HepG2 (cell line): ENCODE measurements around the gene SLC11A1. TPM values are rescaled to one million over a fixed set of nuclear protein-coding genes. Genes with fewer than 3 reads are reported as not detected.

ENCODE experiments used
- FOXM1 ChIP-seq: sonication (generic); formaldehyde crosslinking; IDR thresholded peaks from 2 replicates; pipeline ENCODE4 v1.5.0; 2020; ENCODE audit warnings: missing genetic modification reagents
- HNF1B ChIP-seq: sonication (generic); formaldehyde crosslinking; IDR thresholded peaks from 2 replicates; pipeline ENCODE4 v1.5.1; 2020; ENCODE audit warnings: mild to moderate bottlenecking, moderate library complexity, missing genetic modification reagents
- JUN ChIP-seq: sonication (generic); formaldehyde crosslinking; IDR thresholded peaks from 2 replicates; pipeline ENCODE4 v1.4.0; 2020; ENCODE audit warnings: mild to moderate bottlenecking, missing genetic modification reagents
- POGZ ChIP-seq: sonication (generic); formaldehyde crosslinking; IDR thresholded peaks from 2 replicates; pipeline ENCODE4 v1.4.0; 2020; ENCODE audit warnings: mild to moderate bottlenecking, missing genetic modification reagents
- RAD51 ChIP-seq: fragments of 450-650 bp; IDR thresholded peaks from 2 replicates; pipeline ENCODE4 v1.6.1; 2016; ENCODE audit warnings: borderline replicate concordance
- SATB2 ChIP-seq: sonication (generic); formaldehyde crosslinking; IDR thresholded peaks from 2 replicates; pipeline ENCODE4 v1.5.0; 2020; ENCODE audit warnings: missing genetic modification reagents
- SNAPC4 ChIP-seq: sonication (generic); formaldehyde crosslinking; IDR thresholded peaks from 2 replicates; pipeline ENCODE4 v1.4.0; 2020; ENCODE audit warnings: mild to moderate bottlenecking, missing genetic modification reagents
- ZBTB4 ChIP-seq: sonication (generic); formaldehyde crosslinking; IDR thresholded peaks from 2 replicates; pipeline ENCODE4 v1.4.0; 2020; ENCODE audit warnings: missing genetic modification reagents, mild to moderate bottlenecking, borderline replicate concordance
- ZNF484 ChIP-seq: sonication (generic); formaldehyde crosslinking; IDR thresholded peaks from 2 replicates; pipeline ENCODE4 v1.5.1; 2020; ENCODE audit warnings: mild to moderate bottlenecking, low read depth, missing genetic modification reagents, borderline replicate concordance
- ZNF543 ChIP-seq: sonication (generic); formaldehyde crosslinking; IDR thresholded peaks from 2 replicates; pipeline ENCODE4 v1.4.0; 2020; ENCODE audit warnings: mild to moderate bottlenecking, missing genetic modification reagents
- ZNF550 ChIP-seq: sonication (generic); formaldehyde crosslinking; IDR thresholded peaks from 2 replicates; pipeline ENCODE4 v1.4.0; 2020; ENCODE audit warnings: mild to moderate bottlenecking, missing genetic modification reagents, borderline replicate concordance
- ZNF570 ChIP-seq: sonication (generic); formaldehyde crosslinking; IDR thresholded peaks from 2 replicates; pipeline ENCODE4 v1.4.0; 2020; ENCODE audit warnings: mild to moderate bottlenecking, missing genetic modification reagents, borderline replicate concordance
- ZNF577 ChIP-seq: sonication (generic); formaldehyde crosslinking; IDR thresholded peaks from 2 replicates; pipeline ENCODE4 v1.4.0; 2020; ENCODE audit warnings: mild to moderate bottlenecking, low read depth, missing genetic modification reagents, borderline replicate concordance
- ZNF766 ChIP-seq: sonication (generic); formaldehyde crosslinking; IDR thresholded peaks from 2 replicates; pipeline ENCODE4 v1.5.0; 2020; ENCODE audit warnings: missing genetic modification reagents, borderline replicate concordance
- ZNF883 ChIP-seq: sonication (generic); formaldehyde crosslinking; IDR thresholded peaks from 2 replicates; pipeline ENCODE4 v1.5.1; 2020; ENCODE audit warnings: mild to moderate bottlenecking, missing genetic modification reagents; ENCODE audit errors: not compliant biosample characterization
- ZUFSP ChIP-seq: sonication (generic); formaldehyde crosslinking; IDR thresholded peaks from 2 replicates; pipeline ENCODE4 v1.9.0; 2021; ENCODE audit warnings: missing genetic modification reagents, mild to moderate bottlenecking, borderline replicate concordance
- polyA plus RNA-seq, 8 experiments: library from polyadenylated mRNA; depleted of rRNA in 3 of 8; stranded (reverse) in 7 of 8; unstranded in 1 of 8; fragments of >200 nt; fragmentation: Illumina TruSeq in 4 of 8; extraction: Trizol in 4 of 8; gene quantifications; 2 replicates each; pipeline versions ENCODE4 v1.2.1 to v1.2.3, GENCODE V29; 2011 to 2016; ENCODE audit warnings: low read depth in 4 of 8, missing spikeins in 1 of 8, mixed read lengths in 1 of 8; ENCODE audit not compliant: insufficient read depth in 1 of 8
- total RNA-seq, 5 experiments: library from RNA; depleted of rRNA; stranded (reverse); fragments of >200 nt; fragmentation: Illumina TruSeq; extraction: Trizol; gene quantifications; 2 replicates each; pipeline ENCODE4 v1.2.3, GENCODE V29; 2016; ENCODE audit warnings: low read depth in 1 of 5

Gene SLC11A1
- total and polyA plus RNA-seq, 2 of the 13 experiments (the other 11 are each of a cell fraction or from before 2014, with no cell fraction given) = 0.33 to 2.3 TPM

GRCh38 chr2:218444692-218445357, 62.8 kb downstream of the SLC11A1 start (continued):
- no peak for TF ChIP-seq RAD51
- no peak for TF ChIP-seq SATB2 (CRISPR knock-in tag)
- peak; percentile 88 for TF ChIP-seq JUN (CRISPR knock-in tag)
- TF ChIP-seq HNF1B (CRISPR knock-in tag) = peak; percentile 90
- no peak for TF ChIP-seq ZNF570 (CRISPR knock-in tag)
- no peak for TF ChIP-seq ZNF550
- no peak for TF ChIP-seq ZNF577
- no peak for TF ChIP-seq ZNF883 (CRISPR knock-in tag)
- peak; percentile 92 for TF ChIP-seq POGZ (CRISPR knock-in tag)
- peak; percentile 90 for TF ChIP-seq ZNF543 (CRISPR knock-in tag)
- 0 out of 2 replicates have a peak, but pooled peaks have one; percentile 45 for TF ChIP-seq ZNF766 (CRISPR knock-in tag)
- TF ChIP-seq ZUFSP (CRISPR knock-in tag) = no peak
- no peak for TF ChIP-seq ZNF484 (CRISPR knock-in tag)
- TF ChIP-seq SNAPC4 = peak; percentile 28; the same call in 1 of the 2 replicates
- peak; percentile 91; the same call in 1 of the 2 replicates for TF ChIP-seq ZBTB4 (CRISPR knock-in tag)
- TF ChIP-seq FOXM1 (CRISPR knock-in tag) = no peak
